Aorta (tissue), 5 donors: ENCODE data around the gene DHRS4L2. TPM values are rescaled to one million over a fixed set of nuclear protein-coding genes. Genes with fewer than 3 reads are reported as not detected.
"Not testable (repeated sequence)": the region's sequence is repeated elsewhere in the genome, so short reads cannot be mapped to it uniquely, and the experiment has no call there.

Experiments
- ATAC-seq: fragments of 200-7000 bp; cut with Tn5 transposase; one replicate; pipeline ENCODE4 v1.9.1; 2022; ENCODE audit warnings: moderate library complexity; ENCODE audit not compliant: low FRiP score
- DNase-seq, 2 donors: peaks; one replicate each; pipeline ENCODE4 v3.0.0-alpha.2; 2020
- H3K27ac ChIP-seq, 2 donors: one replicate each; pipeline ENCODE4 v1.5.1; 2013; ENCODE audit warnings: low read length in 2 of 2, mild to moderate bottlenecking in 2 of 2, moderate library complexity in 2 of 2, control low read depth in 1 of 2, inconsistent platforms in 1 of 2, low read depth in 1 of 2
- H3K27me3 ChIP-seq, 2 donors: one replicate each; pipeline ENCODE4 v1.6.1; 2013; ENCODE audit warnings: control low read depth in 1 of 2, low read length in 1 of 2, mild to moderate bottlenecking in 1 of 2, moderate library complexity in 1 of 2; ENCODE audit not compliant: insufficient read depth in 2 of 2, control insufficient read depth in 1 of 2
- H3K36me3 ChIP-seq, 2 donors: one replicate each; pipeline ENCODE4 v1.6.1; 2013; ENCODE audit warnings: control low read depth in 1 of 2, low read length in 1 of 2, mild to moderate bottlenecking in 1 of 2; ENCODE audit not compliant: insufficient read depth in 2 of 2, control insufficient read depth in 1 of 2
- H3K4me1 ChIP-seq, 2 donors: one replicate each; pipeline ENCODE4 v1.6.1; 2013; ENCODE audit warnings: low read length in 2 of 2, control low read depth in 1 of 2, mild to moderate bottlenecking in 1 of 2, moderate library complexity in 1 of 2; ENCODE audit not compliant: insufficient read depth in 2 of 2, control insufficient read depth in 1 of 2
- H3K4me3 ChIP-seq, 2 donors: one replicate each; pipeline ENCODE4 v1.5.1; 2013; ENCODE audit warnings: low read length in 2 of 2, control low read depth in 1 of 2, mild to moderate bottlenecking in 1 of 2
- H3K9me3 ChIP-seq: one replicate; pipeline ENCODE4 v1.6.1; 2013; ENCODE audit warnings: mild to moderate bottlenecking, low read length; ENCODE audit not compliant: control insufficient read depth
- WGBS, 2 donors: extraction: QIAGEN DNeasy Blood & Tissue Kit; methylation state at CpG; one replicate each; pipeline ENCODE4 v1.1.7; 2013; 5-methylcytosine and 5-hydroxymethylcytosine counted together
- intact Hi-C, 2 donors: fragments of 100-400 bp; cut with DNase I; formaldehyde crosslinking; loops; one replicate each; pipeline versions ENCODE4 v1.14.2 to v1.15.0; 2022
- polyA plus RNA-seq, 2 donors: library from polyadenylated mRNA; stranded (reverse); fragments of 200-250 nt; gene quantifications; one replicate each; pipeline ENCODE4 v1.2.3, GENCODE V29; 2013
- total RNA-seq, 2 donors: library from RNA; stranded (reverse); fragmentation: NEBNext Ultra II Directional; extraction: Animal tissue kit (Norgen Biotek cat#: 25700); gene quantifications; one replicate each; pipeline ENCODE4 v1.2.1, GENCODE V29; 2021
- donor health status: healthy with polysubstance abuse.
- donor health status: Bipolar disorder and iron deficiency.
- donor health status: DM: no; HTN: no; CAD: no.
- donor health status: DM: no; HTN: no; CAD: no.
- donor health status: DM: yes; HTN: yes; CAD: no.

DHRS4L2 gene
- total and polyA plus RNA-seq, 4 donors = 15.1 to 44.3 (median 19.9) TPM

DNA sequence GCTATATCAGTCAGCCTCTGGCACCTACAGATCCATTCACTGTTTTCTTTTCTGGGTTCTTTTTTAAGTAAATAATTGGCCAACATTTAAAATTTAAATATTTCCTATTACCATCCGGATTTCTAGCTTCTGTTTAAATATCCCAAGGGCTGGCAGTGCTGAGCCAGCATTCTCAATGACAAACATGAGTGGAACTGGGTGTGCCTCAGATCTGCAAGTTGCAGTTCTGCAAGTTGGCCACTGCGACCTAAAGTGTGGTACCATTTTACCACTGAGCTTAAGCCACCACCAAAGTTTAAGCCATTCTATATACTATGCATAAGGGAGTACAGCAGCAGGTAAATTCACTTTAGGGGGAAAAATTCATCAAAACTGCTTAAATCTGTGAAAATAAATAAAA is 31.2 kb downstream of the DHRS4L2 start:
- WGBS, 2 donors = 49 to 50% methylated on average over 2 of the region's 2 CpGs
- not testable (repeated sequence) for ATAC-seq, H3K4me3 ChIP-seq, H3K4me1 ChIP-seq, H3K9me3 ChIP-seq, DNase-seq, H3K27me3 ChIP-seq, H3K36me3 ChIP-seq, H3K27ac ChIP-seq
- intact Hi-C loops = loop anchor here in 1 of 2 donors (5.0 kb wide), 1 partner anchor 48 kb away; no protein-coding TSS in a partner anchor

DNA sequence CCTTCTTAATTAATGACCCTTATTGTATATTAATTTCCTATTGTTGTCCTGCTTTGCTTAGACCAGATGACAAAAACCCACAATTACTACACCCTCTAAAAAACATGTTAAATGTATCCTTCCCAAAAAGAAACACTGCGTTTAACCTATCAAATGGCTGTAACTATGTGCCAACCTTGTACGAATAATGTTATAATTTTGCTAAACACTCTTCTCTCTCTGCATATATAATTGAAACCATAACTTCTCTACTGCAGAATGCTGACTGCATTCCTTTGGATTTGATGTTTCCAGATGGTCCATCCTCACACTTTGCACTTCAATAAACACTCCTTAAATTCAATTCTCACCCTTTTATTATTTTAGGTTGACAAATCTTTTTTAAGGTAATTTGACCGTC is 31.8 kb downstream of the DHRS4L2 start:
- not testable (repeated sequence) for DNase-seq

GRCh38 chr14:24024939-24025418 is 36.2 kb downstream of the DHRS4L2 start:
- H3K9me3 ChIP-seq, H3K36me3 ChIP-seq, H3K4me3 ChIP-seq, H3K27me3 ChIP-seq, ATAC-seq, H3K4me1 ChIP-seq, H3K27ac ChIP-seq, intact Hi-C loops, DNase-seq: not testable (repeated sequence)
- WGBS, 2 donors = 90 to 96% methylated on average over 3 of the region's 3 CpGs

More for the DNA sequence above, 31.8 kb downstream of the DHRS4L2 start:
- intact Hi-C loops, H3K4me3 ChIP-seq, H3K9me3 ChIP-seq, ATAC-seq, H3K36me3 ChIP-seq, H3K27me3 ChIP-seq, H3K27ac ChIP-seq, H3K4me1 ChIP-seq: not testable (repeated sequence)
- WGBS, 2 donors = 85 to 90% methylated on average over 3 of the region's 3 CpGs

- DNase-seq, ATAC-seq, H3K9me3 ChIP-seq, H3K36me3 ChIP-seq, intact Hi-C loops, H3K4me1 ChIP-seq, H3K27me3 ChIP-seq, H3K4me3 ChIP-seq, H3K27ac ChIP-seq: not testable (repeated sequence)
- WGBS, 2 donors = 97 to 100% methylated on average over 2 of the region's 3 CpGs
These were observed 41.0 kb downstream of the DHRS4L2 start for GRCh38 chr14:24029687-24030086.

GRCh38 chr14:24031331-24031730 is 42.6 kb downstream of the DHRS4L2 start:
- H3K27ac ChIP-seq, DNase-seq, H3K27me3 ChIP-seq, H3K4me1 ChIP-seq, intact Hi-C loops, H3K9me3 ChIP-seq, ATAC-seq, H3K4me3 ChIP-seq, H3K36me3 ChIP-seq: not testable (repeated sequence)
- WGBS, 2 donors = 84 to 91% methylated on average over 2 of the region's 2 CpGs

DNA sequence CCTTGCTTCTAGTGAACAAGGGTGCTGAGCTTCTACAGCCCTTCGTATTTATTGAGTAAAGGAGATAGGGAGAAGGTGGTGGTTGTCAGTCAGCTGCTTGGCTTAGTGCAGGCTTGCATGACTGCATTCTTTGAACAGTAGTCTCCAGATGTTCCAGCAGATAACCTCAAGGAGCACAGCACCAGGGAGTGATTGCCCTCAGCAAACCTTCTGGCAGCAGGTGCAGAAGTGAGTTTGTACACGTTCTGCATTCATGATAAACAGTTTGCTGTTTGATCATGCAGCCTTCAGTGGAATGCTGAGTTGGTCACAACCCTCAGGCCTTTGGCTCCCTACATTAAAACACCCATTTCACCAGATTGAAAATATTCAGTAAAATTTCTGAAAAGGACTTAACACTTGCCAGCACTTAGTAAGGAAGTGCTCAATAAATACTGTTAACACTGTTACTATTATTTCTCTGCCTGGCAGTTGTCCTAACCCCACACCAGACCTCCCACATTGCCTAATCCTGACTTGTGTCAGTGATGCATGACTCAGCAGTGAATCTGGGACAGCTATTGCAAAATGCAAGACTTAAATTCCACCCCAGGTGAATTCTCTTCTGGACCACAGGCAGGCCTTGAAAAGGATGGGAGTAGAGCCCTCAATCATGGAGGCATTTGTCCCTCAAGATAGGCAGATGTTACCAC is 44.1 kb downstream of the DHRS4L2 start:
- Histone ChIP-seq H3K9me3 (peaks cover 1% of the 10 kb centered on the region), H3K4me1 (no peaks in the 10 kb centered on the region), H3K27ac (no peak overlapping the region), H3K4me3 (no peak overlapping the region), H3K27me3 (no peaks in the 10 kb centered on the region), H3K36me3 (no peaks in the 10 kb centered on the region)
- 79 to 86% methylated on average over 2 of the region's 2 CpGs for WGBS, 2 donors
- intact Hi-C loops = no loop called here
- DNase-seq (no peak), ATAC-seq (peak; percentile 33)

DNA sequence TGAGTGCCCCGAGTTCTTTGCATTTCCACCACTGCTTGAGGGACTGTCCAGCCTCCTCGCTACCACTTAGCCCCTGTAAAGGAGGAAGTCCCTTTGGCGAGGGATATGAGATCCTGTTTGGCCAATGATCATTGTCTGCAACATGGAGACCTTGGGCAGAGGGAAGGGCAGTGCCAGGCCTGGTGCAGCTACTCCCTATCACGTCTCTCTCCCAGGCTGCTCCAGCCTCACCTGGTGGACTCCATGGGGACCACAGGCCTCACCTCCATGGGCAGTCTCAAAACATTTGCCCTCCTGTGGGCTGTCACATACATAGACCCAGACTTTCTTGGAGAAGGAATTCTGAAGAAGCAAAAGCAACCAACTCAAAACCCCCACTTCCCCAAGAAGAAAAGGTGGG is 47.0 kb downstream of the DHRS4L2 start:
- Histone ChIP-seq H3K27ac (peak overlapping the region in 1 of 2 donors; percentile 52), H3K4me3 (peak overlapping the region in 1 of 2 donors; percentile 44)
- H3K4me1 ChIP-seq, H3K36me3 ChIP-seq, intact Hi-C loops, DNase-seq, H3K9me3 ChIP-seq, H3K27me3 ChIP-seq: not testable (repeated sequence)
- ATAC-seq = peak; percentile 3
- 64 to 68% methylated on average over 3 of the region's 4 CpGs for WGBS, 2 donors

- peak; percentile 88 to 92 for DNase-seq
- ATAC-seq = peak; percentile 95
- WGBS, 2 donors = 1% methylated on average over 50 of the region's 50 CpGs
- H3K27ac ChIP-seq = peak overlapping the region in 1 of 2 donors; percentile 65
- intact Hi-C loops = no loop called here
- peaks cover 1% of the 10 kb centered on the region for H3K9me3 ChIP-seq
- H3K4me1 ChIP-seq = no peaks in the 10 kb centered on the region
- no peaks in the 10 kb centered on the region for H3K27me3 ChIP-seq
- no peaks in the 10 kb centered on the region for H3K36me3 ChIP-seq
- peak overlapping the region; percentile 15 to 44 for H3K4me3 ChIP-seq
These were observed 47.6 kb downstream of the DHRS4L2 start for GRCh38 chr14:24036169-24036962.
